WTC11 (cell line): ENCODE data around the gene STXBP6. TPM values are rescaled to one million over a fixed set of nuclear protein-coding genes. Genes with fewer than 3 reads are reported as not detected.

Experiments
- ATAC-seq: fragments of 200-7000 bp; cut with Tn5 transposase; 2 replicates; pipeline ENCODE4 v1.10.0; 2021; ENCODE audit warnings: mild to moderate bottlenecking, moderate library complexity
- CTCF ChIA-PET: fragments of 300-600 bp; sonication (Branson Sonifier 250); formaldehyde crosslinking; loops from one replicate; lab custom pipeline; 2021; ENCODE audit warnings: antibody characterized with exemption; lab: Charles Lee
- POLR2A ChIA-PET: fragments of 350-600 bp; sonication (Branson Sonifier 250); formaldehyde crosslinking; loops from one replicate; lab custom pipeline; 2021; ENCODE audit warnings: antibody characterized with exemption; lab: Charles Lee
- DNase-seq: peaks from one replicate; pipeline ENCODE4 v3.0.0; 2021; ENCODE audit warnings: low spot score
- H3K27ac Mint-ChIP-seq: 2 replicates; pipeline ENCODE4 v1.8.0; 2021; ENCODE audit warnings: mixed read lengths
- H3K27me3 Mint-ChIP-seq: 2 replicates; pipeline ENCODE4 v1.8.0; 2021; ENCODE audit warnings: low read depth, mild to moderate bottlenecking, moderate library complexity, mixed read lengths
- H3K36me3 Mint-ChIP-seq: 2 replicates; pipeline ENCODE4 v1.8.0; 2021; ENCODE audit warnings: mixed read lengths
- H3K4me1 Mint-ChIP-seq: 2 replicates; pipeline ENCODE4 v1.8.0; 2022; ENCODE audit warnings: mixed read lengths
- H3K4me3 Mint-ChIP-seq: 2 replicates; pipeline ENCODE4 v1.8.0; 2021; ENCODE audit warnings: mild to moderate bottlenecking, moderate library complexity, mixed read lengths
- H3K9me3 Mint-ChIP-seq: 2 replicates; pipeline ENCODE4 v1.8.0; 2021; ENCODE audit warnings: mixed read lengths
- EMX1 ChIP-seq: fragments of 250-450 bp; sonication (Bioruptor Pico); IDR thresholded peaks from 2 replicates; pipeline ENCODE4 v1.8.0; 2021; ENCODE audit warnings: mild to moderate bottlenecking
- FOXK1 ChIP-seq: sonication (generic); formaldehyde crosslinking; IDR thresholded peaks from 2 replicates; pipeline ENCODE4 v1.8.0; 2022; ENCODE audit warnings: mild to moderate bottlenecking, moderate library complexity, missing genetic modification reagents
- GABPB1 ChIP-seq: sonication (generic); formaldehyde crosslinking; IDR thresholded peaks from 2 replicates; pipeline ENCODE4 v1.8.1; 2023; ENCODE audit warnings: mild to moderate bottlenecking, missing genetic modification reagents
- IRF1 ChIP-seq: sonication (generic); formaldehyde crosslinking; IDR thresholded peaks from 2 replicates; pipeline ENCODE4 v1.8.0; 2023; ENCODE audit warnings: missing genetic modification reagents
- MXD4 ChIP-seq: fragments of 250-450 bp; sonication (Bioruptor Pico); IDR thresholded peaks from 2 replicates; pipeline ENCODE4 v1.8.0; 2021; ENCODE audit warnings: mild to moderate bottlenecking, moderate library complexity, borderline replicate concordance
- SP1 ChIP-seq: sonication (generic); formaldehyde crosslinking; conservative IDR thresholded peaks from 2 replicates; pipeline ENCODE4 v1.8.1; 2022; ENCODE audit warnings: missing genetic modification reagents
- STAT6 ChIP-seq: sonication (generic); formaldehyde crosslinking; conservative IDR thresholded peaks from 2 replicates; pipeline ENCODE4 v1.8.1; 2023; ENCODE audit warnings: mild to moderate bottlenecking, low read depth, missing genetic modification reagents, moderate library complexity
- ZNF219 ChIP-seq: sonication (generic); formaldehyde crosslinking; IDR thresholded peaks from 2 replicates; pipeline ENCODE4 v1.8.0; 2023; ENCODE audit warnings: missing genetic modification reagents, mild to moderate bottlenecking, borderline replicate concordance
- ZNF232 ChIP-seq: sonication (generic); formaldehyde crosslinking; IDR thresholded peaks from 2 replicates; pipeline ENCODE4 v1.8.0; 2022; ENCODE audit warnings: mild to moderate bottlenecking, missing genetic modification reagents
- ZNF317 ChIP-seq: sonication (generic); formaldehyde crosslinking; IDR thresholded peaks from 2 replicates; pipeline ENCODE4 v1.8.1; 2023; ENCODE audit warnings: low read depth, mild to moderate bottlenecking, moderate library complexity, missing genetic modification reagents, borderline replicate concordance
- ZNF423 ChIP-seq: fragments of 250-450 bp; sonication (Bioruptor Pico); IDR thresholded peaks from 2 replicates; pipeline ENCODE4 v2.1.2; 2022; ENCODE audit warnings: mild to moderate bottlenecking, moderate library complexity
- total RNA-seq: library from RNA; stranded (reverse); gene quantifications from 3 replicates; pipeline ENCODE4 v1.2.3, GENCODE V29; 2021
- TF ChIP-seq, protein P1 (sequence below): sonication (generic); formaldehyde crosslinking; IDR thresholded peaks from 2 replicates; pipeline ENCODE4 v1.8.0; 2023; ENCODE audit warnings: missing genetic modification reagents, mild to moderate bottlenecking, borderline replicate concordance
- TF ChIP-seq, protein P2 (sequence below): fragments of 250-450 bp; sonication (Bioruptor Pico); IDR thresholded peaks from 2 replicates; pipeline ENCODE4 v1.9.0; 2021; ENCODE audit warnings: mild to moderate bottlenecking
- TF ChIP-seq, protein P3 (sequence below): sonication (generic); formaldehyde crosslinking; IDR thresholded peaks from 2 replicates; pipeline ENCODE4 v1.8.1; 2022; ENCODE audit warnings: mild to moderate bottlenecking, missing genetic modification reagents, moderate library complexity, borderline replicate concordance
- TF ChIP-seq, protein P4 (sequence below): fragments of 250-450 bp; sonication (Bioruptor Pico); IDR thresholded peaks from 2 replicates; pipeline ENCODE4 v2.1.2; 2022; ENCODE audit warnings: mild to moderate bottlenecking, moderate library complexity

The STXBP6 gene
- total RNA-seq, 1 experiment from 2014 or later, result 4.2 TPM

- TF ChIP-seq STAT6 (CRISPR knock-in tag), result no peak
- no peak for TF ChIP-seq ZNF317
- TF ChIP-seq ZNF423 (CRISPR knock-in tag), result no peak
- TF ChIP-seq, protein P1, sequence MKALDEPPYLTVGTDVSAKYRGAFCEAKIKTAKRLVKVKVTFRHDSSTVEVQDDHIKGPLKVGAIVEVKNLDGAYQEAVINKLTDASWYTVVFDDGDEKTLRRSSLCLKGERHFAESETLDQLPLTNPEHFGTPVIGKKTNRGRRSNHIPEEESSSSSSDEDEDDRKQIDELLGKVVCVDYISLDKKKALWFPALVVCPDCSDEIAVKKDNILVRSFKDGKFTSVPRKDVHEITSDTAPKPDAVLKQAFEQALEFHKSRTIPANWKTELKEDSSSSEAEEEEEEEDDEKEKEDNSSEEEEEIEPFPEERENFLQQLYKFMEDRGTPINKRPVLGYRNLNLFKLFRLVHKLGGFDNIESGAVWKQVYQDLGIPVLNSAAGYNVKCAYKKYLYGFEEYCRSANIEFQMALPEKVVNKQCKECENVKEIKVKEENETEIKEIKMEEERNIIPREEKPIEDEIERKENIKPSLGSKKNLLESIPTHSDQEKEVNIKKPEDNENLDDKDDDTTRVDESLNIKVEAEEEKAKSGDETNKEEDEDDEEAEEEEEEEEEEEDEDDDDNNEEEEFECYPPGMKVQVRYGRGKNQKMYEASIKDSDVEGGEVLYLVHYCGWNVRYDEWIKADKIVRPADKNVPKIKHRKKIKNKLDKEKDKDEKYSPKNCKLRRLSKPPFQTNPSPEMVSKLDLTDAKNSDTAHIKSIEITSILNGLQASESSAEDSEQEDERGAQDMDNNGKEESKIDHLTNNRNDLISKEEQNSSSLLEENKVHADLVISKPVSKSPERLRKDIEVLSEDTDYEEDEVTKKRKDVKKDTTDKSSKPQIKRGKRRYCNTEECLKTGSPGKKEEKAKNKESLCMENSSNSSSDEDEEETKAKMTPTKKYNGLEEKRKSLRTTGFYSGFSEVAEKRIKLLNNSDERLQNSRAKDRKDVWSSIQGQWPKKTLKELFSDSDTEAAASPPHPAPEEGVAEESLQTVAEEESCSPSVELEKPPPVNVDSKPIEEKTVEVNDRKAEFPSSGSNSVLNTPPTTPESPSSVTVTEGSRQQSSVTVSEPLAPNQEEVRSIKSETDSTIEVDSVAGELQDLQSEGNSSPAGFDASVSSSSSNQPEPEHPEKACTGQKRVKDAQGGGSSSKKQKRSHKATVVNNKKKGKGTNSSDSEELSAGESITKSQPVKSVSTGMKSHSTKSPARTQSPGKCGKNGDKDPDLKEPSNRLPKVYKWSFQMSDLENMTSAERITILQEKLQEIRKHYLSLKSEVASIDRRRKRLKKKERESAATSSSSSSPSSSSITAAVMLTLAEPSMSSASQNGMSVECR (CRISPR knock-in tag), result no peak
- TF ChIP-seq SP1 (CRISPR knock-in tag), result no peak
- no peak for TF ChIP-seq ZNF219 (CRISPR knock-in tag)
- no peak for TF ChIP-seq ZNF232 (CRISPR knock-in tag)
- no peak for TF ChIP-seq GABPB1
- TF ChIP-seq, protein P2, sequence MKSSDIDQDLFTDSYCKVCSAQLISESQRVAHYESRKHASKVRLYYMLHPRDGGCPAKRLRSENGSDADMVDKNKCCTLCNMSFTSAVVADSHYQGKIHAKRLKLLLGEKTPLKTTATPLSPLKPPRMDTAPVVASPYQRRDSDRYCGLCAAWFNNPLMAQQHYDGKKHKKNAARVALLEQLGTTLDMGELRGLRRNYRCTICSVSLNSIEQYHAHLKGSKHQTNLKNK (CRISPR knock-in tag), result no peak
Measured at GRCh38 chr14:24820616-24821015, 229.3 kb downstream of the STXBP6 start (continued).

DNA sequence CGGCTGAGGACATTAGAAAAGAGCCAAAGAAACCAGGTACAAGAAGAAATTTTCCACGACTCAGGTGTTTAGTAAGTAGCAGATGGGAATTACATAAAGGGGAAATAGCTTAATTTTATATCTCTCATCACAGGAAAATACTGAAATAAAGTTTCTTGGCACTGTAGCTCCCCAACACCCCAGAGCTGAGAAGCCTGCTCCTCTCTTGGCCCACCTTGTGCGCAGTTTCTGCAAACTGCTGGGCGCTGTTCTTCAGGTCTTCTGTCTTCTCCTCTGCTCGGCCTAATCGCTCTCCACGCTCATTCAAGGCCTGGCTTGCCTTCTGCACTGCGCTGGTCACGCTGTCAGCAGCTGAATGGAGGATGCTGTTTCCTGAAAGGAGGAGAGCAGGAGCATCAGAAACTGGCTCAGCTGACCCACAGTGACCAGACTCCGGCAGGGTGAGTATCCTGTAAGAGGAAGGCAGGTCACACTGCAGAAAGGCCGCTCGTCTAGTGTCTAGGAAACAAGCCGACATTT, 231.1 kb downstream of the STXBP6 start:
- POLR2A ChIA-PET, result no interaction called here
- no peak for TF ChIP-seq FOXK1 (CRISPR knock-in tag)
- TF ChIP-seq, protein P3, sequence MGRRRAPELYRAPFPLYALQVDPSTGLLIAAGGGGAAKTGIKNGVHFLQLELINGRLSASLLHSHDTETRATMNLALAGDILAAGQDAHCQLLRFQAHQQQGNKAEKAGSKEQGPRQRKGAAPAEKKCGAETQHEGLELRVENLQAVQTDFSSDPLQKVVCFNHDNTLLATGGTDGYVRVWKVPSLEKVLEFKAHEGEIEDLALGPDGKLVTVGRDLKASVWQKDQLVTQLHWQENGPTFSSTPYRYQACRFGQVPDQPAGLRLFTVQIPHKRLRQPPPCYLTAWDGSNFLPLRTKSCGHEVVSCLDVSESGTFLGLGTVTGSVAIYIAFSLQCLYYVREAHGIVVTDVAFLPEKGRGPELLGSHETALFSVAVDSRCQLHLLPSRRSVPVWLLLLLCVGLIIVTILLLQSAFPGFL (CRISPR knock-in tag), result no peak
- no peak for TF ChIP-seq MXD4 (CRISPR knock-in tag)
- TF ChIP-seq EMX1 (CRISPR knock-in tag), result no peak
- H3K36me3 Mint-ChIP-seq, result no peaks in the 10 kb centered on the region
- no peaks in the 10 kb centered on the region for H3K9me3 Mint-ChIP-seq
- ATAC-seq (no peak), DNase-seq (no peak)
- H3K27ac Mint-ChIP-seq, result no peak overlapping the region
- H3K4me3 Mint-ChIP-seq, result no peak overlapping the region
- no peaks in the 10 kb centered on the region for H3K27me3 Mint-ChIP-seq
- CTCF ChIA-PET, result interaction anchor here (1.0 to 2.7 kb wide), 3 partner anchors 13 to 314 kb away, joined by 3 to 25 read pairs (median 11); no protein-coding TSS in a partner anchor
- H3K4me1 Mint-ChIP-seq, result no peaks in the 10 kb centered on the region

DNA sequence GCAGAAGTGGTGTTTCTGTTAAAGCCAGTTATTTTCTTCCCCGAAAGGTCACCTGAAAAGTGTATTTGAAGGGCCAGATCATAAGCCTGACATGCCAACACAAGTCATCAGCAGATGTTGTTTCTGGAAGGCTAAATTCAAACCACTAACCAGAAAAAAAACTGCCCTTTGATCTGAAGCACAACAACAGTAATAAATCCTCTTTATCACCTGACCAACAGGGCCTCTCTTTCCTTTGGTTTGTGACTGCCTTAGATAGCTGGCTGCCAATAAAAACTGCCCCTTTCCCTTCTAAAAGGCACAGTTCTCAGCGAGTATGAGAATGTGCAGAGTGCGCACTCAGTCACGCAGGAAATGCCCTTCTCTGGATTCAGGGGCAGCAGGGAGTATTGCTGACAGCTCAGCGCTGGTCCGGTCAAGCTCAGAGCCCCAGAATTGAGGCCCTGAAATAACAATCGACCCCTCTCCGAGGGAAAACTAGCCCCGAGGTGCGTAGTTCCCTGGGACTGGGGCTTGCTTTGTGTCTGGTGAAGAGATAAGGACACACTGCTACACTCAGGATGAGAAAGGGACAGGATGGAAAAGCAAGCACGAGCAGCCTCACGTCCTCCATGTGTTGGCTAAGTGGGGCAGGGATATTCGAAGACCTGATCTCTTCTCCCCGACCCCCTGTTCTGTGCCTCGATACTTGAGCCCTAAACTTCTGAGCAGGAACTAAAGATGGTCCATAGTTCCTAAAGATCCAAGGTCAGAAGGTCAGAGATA, 231.7 kb downstream of the STXBP6 start:
- no peak for DNase-seq
- ATAC-seq, result no peak
- TF ChIP-seq, protein P4, sequence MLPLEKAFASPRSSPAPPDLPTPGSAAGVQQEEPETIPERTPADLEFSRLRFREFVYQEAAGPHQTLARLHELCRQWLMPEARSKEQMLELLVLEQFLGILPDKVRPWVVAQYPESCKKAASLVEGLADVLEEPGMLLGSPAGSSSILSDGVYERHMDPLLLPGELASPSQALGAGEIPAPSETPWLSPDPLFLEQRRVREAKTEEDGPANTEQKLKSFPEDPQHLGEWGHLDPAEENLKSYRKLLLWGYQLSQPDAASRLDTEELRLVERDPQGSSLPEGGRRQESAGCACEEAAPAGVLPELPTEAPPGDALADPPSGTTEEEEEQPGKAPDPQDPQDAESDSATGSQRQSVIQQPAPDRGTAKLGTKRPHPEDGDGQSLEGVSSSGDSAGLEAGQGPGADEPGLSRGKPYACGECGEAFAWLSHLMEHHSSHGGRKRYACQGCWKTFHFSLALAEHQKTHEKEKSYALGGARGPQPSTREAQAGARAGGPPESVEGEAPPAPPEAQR (CRISPR knock-in tag), result no peak
- no peak for TF ChIP-seq STAT6 (CRISPR knock-in tag)
- TF ChIP-seq IRF1 (CRISPR knock-in tag), result no peak

More for the DNA sequence above, 231.7 kb downstream of the STXBP6 start:
- CTCF ChIA-PET, result interaction anchor here (0.5 to 2.7 kb wide), 5 partner anchors 12 to 314 kb away, joined by 3 to 25 read pairs (median 9); no protein-coding TSS in a partner anchor
- H3K36me3 Mint-ChIP-seq, result no peaks in the 10 kb centered on the region
- H3K4me3 Mint-ChIP-seq, result no peak overlapping the region
- H3K27ac Mint-ChIP-seq, result peak overlapping the region; percentile 11; the same call in 1 of the 2 replicates
- no peaks in the 10 kb centered on the region for H3K4me1 Mint-ChIP-seq
- H3K9me3 Mint-ChIP-seq, result no peaks in the 10 kb centered on the region
- POLR2A ChIA-PET, result no interaction called here
- no peaks in the 10 kb centered on the region for H3K27me3 Mint-ChIP-seq
